Measurements from ENCODE around the gene ADAMTS2.

The ADAMTS2 gene

DNA sequence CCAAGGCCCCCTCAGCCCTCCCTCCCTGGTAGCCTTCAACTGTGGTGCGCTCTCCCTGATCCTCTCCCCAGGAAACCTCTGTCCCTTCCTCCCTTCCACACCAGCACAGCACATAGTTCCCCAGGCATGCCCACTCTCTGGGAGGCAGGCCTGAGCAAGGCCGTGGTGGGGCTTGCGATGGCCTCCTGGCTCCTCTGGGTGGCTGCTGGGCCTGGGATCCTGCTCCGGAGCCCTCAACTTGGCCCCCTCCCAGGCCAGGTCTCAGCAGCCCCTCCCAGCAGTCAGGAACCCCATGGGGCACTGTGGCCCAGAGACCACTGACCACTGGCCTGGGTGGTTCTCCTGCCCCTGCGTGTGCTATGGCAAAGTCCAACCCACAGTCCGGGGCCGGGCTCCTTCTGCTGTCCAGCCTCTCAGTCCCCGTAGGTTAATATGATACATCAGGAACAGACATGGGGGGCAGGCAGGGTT is 159.3 kb downstream of the ADAMTS2 start:
- H3K27ac ChIP-seq = no peak overlapping the region
- no peak for TF ChIP-seq ZFX (IDR thresholded peaks at IDR 0.05)
- no peak for TF ChIP-seq CTCF (conservative IDR thresholded peaks at IDR 0.05)

DNA sequence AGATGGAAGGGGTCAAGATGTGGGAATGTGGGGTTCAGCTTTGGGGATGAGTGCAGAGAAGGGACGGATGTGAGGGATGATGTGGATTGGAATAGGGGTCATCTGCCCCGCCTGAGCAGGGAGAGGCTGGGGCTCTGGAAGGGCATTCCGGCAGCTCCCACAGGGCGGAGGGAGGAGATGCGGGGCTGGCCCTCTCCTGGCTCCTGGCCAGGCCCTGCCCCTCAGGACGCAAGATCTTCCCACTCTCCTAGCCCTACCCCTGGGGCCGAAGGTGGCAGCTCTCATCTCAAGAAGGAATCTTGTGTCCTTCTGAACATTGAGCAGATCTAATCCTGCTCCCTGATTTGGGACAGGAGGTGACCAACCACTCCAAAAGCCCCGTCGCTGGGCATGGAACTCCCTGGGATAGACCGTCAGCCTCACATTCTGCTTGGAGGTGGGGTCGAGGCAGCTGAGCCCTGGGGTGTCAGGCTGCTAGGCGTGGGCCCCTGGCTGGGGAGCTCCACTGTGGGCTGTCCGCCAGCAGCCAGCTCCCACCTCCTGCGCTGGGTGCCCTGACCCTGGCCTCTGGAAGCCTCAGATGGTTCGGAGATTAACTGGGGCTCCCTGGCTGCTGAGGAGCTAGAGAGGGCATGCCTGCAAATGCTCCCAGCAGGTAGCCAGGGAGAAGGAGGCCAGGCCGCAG is 159.9 kb downstream of the ADAMTS2 start:
- TF ChIP-seq CTCF (conservative IDR thresholded peaks at IDR 0.05) = no peak
- TF ChIP-seq ZFX (IDR thresholded peaks at IDR 0.05) = no peak
- no peak overlapping the region for H3K27ac ChIP-seq

DNA sequence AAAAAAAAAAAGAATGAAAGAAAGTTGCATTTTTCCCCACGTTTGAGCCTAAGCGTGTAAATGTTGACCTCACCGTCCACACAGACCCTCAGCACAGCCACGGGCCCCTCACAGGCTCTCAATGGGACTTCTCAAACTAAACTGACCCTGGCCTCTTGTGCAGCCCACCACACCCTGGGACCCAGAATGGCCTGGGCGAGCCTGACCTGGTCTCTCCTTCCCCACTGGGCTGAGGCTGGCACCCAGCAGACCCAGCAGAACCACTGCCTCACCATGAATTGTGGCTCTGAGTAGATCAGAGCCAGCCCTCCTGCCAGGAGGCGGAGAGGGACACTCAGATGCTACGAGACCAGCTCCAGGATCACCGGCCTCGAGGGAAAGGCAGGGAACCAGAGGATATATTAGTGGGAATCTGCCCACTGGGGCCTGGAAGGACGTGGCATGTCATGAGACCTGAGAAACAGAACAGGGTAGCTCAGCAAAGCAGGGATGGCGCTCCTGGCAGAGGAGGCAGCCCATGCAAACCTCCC is 160.7 kb downstream of the ADAMTS2 start:
- no peak overlapping the region for H3K27ac ChIP-seq
- TF ChIP-seq CTCF (conservative IDR thresholded peaks at IDR 0.05) = no peak
- TF ChIP-seq ZFX (IDR thresholded peaks at IDR 0.05) = no peak

DNA sequence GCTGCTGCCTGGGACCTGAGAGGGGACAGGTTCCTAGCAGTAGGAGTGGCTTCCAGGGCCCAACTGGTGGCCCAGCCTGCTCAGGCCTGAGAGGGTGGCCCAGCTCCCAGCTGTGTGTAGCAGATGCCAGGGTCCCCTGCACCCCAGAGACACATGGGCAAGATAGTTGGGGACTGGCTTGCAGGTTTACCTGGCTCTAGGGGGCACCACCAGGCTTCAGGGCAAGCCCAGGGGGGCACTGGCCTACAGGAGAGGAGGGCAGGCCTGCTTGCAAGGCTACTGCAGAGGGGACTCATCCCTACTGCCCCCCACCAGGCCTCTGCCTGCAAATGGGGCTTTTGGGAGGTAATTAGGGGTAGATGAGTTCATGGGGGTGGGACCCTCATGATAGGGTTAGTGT is 161.8 kb downstream of the ADAMTS2 start:
- H3K27ac ChIP-seq = no peak overlapping the region
- no peak for TF ChIP-seq CTCF (conservative IDR thresholded peaks at IDR 0.05)
- no peak for TF ChIP-seq ZFX (IDR thresholded peaks at IDR 0.05)

DNA sequence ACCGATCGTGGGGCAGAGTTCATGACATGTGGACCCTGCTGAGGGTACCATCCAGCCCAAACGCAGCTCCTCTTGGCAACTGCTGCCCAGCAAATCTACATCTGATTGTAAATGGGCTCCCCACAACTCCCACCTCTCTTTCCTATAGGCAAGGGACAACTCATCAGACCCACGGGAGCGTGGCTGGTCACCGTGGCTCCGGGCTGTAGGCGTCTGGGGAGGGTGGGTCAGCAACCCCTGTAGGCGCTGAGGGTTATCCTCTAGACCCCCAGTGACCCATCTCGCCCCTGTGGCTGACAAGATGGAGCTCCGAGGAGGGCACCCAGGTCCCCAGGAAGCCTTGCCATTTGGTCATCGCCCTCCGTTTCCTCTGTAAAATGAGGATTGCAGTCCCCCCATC is 162.7 kb downstream of the ADAMTS2 start:
- TF ChIP-seq ZFX (IDR thresholded peaks at IDR 0.05) (no peak), CTCF (conservative IDR thresholded peaks at IDR 0.05) (no peak)

GRCh38 chr5:179181988-179182387 is 163.3 kb downstream of the ADAMTS2 start:
- TF ChIP-seq CTCF (conservative IDR thresholded peaks at IDR 0.05) (no peak), ZFX (IDR thresholded peaks at IDR 0.05) (no peak)
- no peak overlapping the region for H3K27ac ChIP-seq

More for the DNA sequence above, 162.7 kb downstream of the ADAMTS2 start:
- H3K27ac ChIP-seq = no peak overlapping the region

DNA sequence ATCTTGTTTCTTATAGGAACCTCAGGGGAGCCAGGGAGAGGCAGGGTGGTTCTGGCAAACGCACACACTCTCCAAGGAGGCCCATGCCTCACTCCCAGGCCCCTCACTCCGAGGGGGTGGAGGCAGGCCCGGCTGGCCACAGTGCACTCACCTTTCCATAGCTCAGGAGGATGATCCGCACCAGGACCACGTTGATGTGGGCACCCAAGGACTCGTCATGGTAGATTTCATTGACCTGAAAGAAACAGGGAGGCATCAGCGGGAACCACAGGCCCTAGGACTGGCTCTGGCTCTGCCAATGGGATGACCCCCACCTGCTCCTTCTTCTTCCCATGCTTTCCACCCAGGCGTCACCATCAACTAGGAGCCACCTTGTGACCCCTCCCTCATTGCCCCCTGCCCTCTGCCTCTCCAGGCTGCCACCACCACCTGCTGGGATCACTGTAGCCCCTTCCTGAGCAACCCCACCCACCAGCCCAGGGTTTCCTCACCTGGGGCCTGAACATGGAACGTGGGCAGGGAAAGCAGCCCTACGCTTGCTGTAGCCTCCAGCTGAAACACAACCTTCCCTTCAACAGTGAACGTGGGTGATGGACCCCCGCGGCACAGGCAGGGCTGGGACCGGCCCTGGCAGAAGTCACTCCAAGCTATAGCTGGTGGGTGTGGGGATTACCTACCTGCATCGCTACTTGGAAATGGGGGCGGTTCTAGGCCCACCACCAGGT is 164.2 kb downstream of the ADAMTS2 start:
- no peak overlapping the region for H3K27ac ChIP-seq
- TF ChIP-seq ZFX (IDR thresholded peaks at IDR 0.05) (no peak), CTCF (conservative IDR thresholded peaks at IDR 0.05) (no peak)
